BE2C (cell line): ENCODE results near the gene BTG2.

Experiments used
- DNase-seq: peaks from one replicate; pipeline ENCODE4 v3.0.0-alpha.2; 2020
- H3K27me3 ChIP-seq: fragments of 250-450 bp; sonication (Bioruptor Pico); 2 replicates; pipeline ENCODE4 v1.5.1; 2020; ENCODE audit warnings: mild to moderate bottlenecking
- H3K36me3 ChIP-seq: fragments of 250-450 bp; sonication (Bioruptor Pico); 2 replicates; pipeline ENCODE4 v1.5.1; 2020; ENCODE audit warnings: mild to moderate bottlenecking
- H3K4me1 ChIP-seq: fragments of 250-450 bp; sonication (Bioruptor Pico); 2 replicates; pipeline ENCODE4 v1.5.1; 2020
- H3K4me3 ChIP-seq: 2 replicates; pipeline ENCODE4 v1.5.1; 2011; ENCODE audit warnings: low read depth, low read length
- H3K9me3 ChIP-seq: fragments of 250-450 bp; sonication (Bioruptor Pico); 2 replicates; pipeline ENCODE4 v1.5.1; 2020
- TF ChIP-seq, protein P1 (sequence below): IDR thresholded peaks from 2 replicates; pipeline ENCODE4 v1.5.1; 2012; ENCODE audit warnings: mild to moderate bottlenecking, low read depth, low read length

Gene BTG2

GRCh38 chr1:203323587-203323986 is 18.3 kb downstream of the BTG2 start:
- Histone ChIP-seq H3K4me1 (peaks cover 58% of the 10 kb centered on the region), H3K27me3 (no peaks in the 10 kb centered on the region), H3K4me3 (no peak overlapping the region)

GRCh38 chr1:203324105-203325025 is 19.0 kb downstream of the BTG2 start:
- DNase-seq, result no peak
- H3K4me1 ChIP-seq, result peaks cover 62% of the 10 kb centered on the region
- TF ChIP-seq, protein P1, sequence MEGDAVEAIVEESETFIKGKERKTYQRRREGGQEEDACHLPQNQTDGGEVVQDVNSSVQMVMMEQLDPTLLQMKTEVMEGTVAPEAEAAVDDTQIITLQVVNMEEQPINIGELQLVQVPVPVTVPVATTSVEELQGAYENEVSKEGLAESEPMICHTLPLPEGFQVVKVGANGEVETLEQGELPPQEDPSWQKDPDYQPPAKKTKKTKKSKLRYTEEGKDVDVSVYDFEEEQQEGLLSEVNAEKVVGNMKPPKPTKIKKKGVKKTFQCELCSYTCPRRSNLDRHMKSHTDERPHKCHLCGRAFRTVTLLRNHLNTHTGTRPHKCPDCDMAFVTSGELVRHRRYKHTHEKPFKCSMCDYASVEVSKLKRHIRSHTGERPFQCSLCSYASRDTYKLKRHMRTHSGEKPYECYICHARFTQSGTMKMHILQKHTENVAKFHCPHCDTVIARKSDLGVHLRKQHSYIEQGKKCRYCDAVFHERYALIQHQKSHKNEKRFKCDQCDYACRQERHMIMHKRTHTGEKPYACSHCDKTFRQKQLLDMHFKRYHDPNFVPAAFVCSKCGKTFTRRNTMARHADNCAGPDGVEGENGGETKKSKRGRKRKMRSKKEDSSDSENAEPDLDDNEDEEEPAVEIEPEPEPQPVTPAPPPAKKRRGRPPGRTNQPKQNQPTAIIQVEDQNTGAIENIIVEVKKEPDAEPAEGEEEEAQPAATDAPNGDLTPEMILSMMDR, result no peak

More at GRCh38 chr1:203323587-203323986, 18.3 kb downstream of the BTG2 start:
- no peaks in the 10 kb centered on the region for H3K9me3 ChIP-seq
- TF ChIP-seq, protein P1, result no peak
- no peaks in the 10 kb centered on the region for H3K36me3 ChIP-seq
- DNase-seq, result no peak

GRCh38 chr1:203325026-203325417 is 19.7 kb downstream of the BTG2 start:
- H3K27me3 ChIP-seq, result no peaks in the 10 kb centered on the region
- DNase-seq, result peak; percentile 60
- H3K4me1 ChIP-seq, result peaks cover 62% of the 10 kb centered on the region
- TF ChIP-seq, protein P1, result no peak
- no peaks in the 10 kb centered on the region for H3K9me3 ChIP-seq
- H3K36me3 ChIP-seq, result no peaks in the 10 kb centered on the region
- H3K4me3 ChIP-seq, result no peak overlapping the region

More at GRCh38 chr1:203324105-203325025, 19.0 kb downstream of the BTG2 start:
- H3K4me3 ChIP-seq, result no peak overlapping the region
- no peaks in the 10 kb centered on the region for H3K36me3 ChIP-seq
- no peaks in the 10 kb centered on the region for H3K9me3 ChIP-seq
- no peaks in the 10 kb centered on the region for H3K27me3 ChIP-seq

GRCh38 chr1:203325418-203326091 is 20.2 kb downstream of the BTG2 start:
- Histone ChIP-seq H3K27me3 (no peaks in the 10 kb centered on the region), H3K4me1 (peaks cover 62% of the 10 kb centered on the region)
- peak; percentile 70 for DNase-seq

GRCh38 chr1:203326830-203327683 is 21.7 kb downstream of the BTG2 start:
- Histone ChIP-seq H3K9me3 (no peaks in the 10 kb centered on the region), H3K27me3 (no peaks in the 10 kb centered on the region), H3K4me1 (peaks cover 56% of the 10 kb centered on the region), H3K36me3 (no peaks in the 10 kb centered on the region), H3K4me3 (peak overlapping the region; percentile 64)
- TF ChIP-seq, protein P1, result no peak
- peak; percentile 97 for DNase-seq

More at GRCh38 chr1:203325418-203326091, 20.2 kb downstream of the BTG2 start:
- Histone ChIP-seq H3K4me3 (no peak overlapping the region), H3K36me3 (no peaks in the 10 kb centered on the region), H3K9me3 (no peaks in the 10 kb centered on the region)
- TF ChIP-seq, protein P1, result no peak
